NCI-H510A (cell line): ENCODE data around the gene SRP54.
"Not testable (repeated sequence)": the region's sequence is repeated elsewhere in the genome, so short reads cannot be mapped to it uniquely, and the experiment has no call there.

Source experiments
- DNase-seq: peaks from one replicate; lab custom pipeline; 2025; lab: John Stamatoyannopoulos, UW

The SRP54 gene

GRCh38 chr14:34983786-34984185 lies 994 bp downstream of the SRP54 start:
- no peak for DNase-seq

GRCh38 chr14:34985740-34986139 lies 2.9 kb downstream of the SRP54 start:
- DNase-seq: no peak

GRCh38 chr14:34987180-34987579 lies 4.4 kb downstream of the SRP54 start:
- no peak for DNase-seq

DNA sequence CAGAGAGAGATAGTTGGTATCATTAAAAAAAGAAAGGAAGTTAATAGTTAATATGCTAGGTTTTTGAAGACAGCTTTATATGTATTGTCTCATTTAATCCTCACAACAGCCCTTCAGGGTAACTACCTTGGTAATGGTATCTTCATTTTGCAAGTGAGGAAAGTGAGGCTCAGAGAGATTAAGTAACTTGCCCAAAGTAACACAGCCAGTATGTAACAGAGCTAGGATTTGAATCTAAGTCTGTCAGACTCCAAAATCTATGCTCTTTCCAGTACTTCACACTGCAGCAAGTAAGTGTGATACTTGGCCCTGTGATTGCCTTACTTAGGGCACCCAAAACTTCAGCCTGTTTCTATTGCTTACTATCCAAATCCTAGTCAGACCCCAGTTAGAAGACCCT lies 7.0 kb downstream of the SRP54 start:
- DNase-seq: no peak

- no peak for DNase-seq
These were observed 10.6 kb downstream of the SRP54 start for GRCh38 chr14:34993426-34993825.

DNA sequence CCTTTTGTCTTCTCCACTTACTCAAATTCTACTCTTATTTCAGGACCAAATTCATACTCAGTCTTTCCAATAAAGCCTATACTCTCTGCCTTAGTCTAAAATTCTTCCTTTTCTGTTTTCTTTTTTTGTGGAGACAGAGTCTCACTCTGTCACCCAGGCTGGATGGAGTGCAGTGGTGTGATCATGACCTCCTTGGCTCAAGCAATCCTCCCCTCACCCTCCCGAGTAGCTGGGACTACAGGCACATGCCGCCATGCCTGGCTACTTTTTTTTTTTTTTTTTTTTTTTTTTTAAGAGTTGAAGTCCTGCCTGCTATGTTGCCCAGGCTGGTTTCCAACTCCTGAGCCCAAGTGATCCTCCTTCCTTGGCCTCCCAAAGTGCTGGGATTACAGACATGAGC lies 11.9 kb downstream of the SRP54 start:
- DNase-seq: no peak

GRCh38 chr14:34997762-34998161 lies 15.0 kb downstream of the SRP54 start:
- no peak for DNase-seq

GRCh38 chr14:34999500-34999899 lies 16.7 kb downstream of the SRP54 start:
- DNase-seq: no peak

DNA sequence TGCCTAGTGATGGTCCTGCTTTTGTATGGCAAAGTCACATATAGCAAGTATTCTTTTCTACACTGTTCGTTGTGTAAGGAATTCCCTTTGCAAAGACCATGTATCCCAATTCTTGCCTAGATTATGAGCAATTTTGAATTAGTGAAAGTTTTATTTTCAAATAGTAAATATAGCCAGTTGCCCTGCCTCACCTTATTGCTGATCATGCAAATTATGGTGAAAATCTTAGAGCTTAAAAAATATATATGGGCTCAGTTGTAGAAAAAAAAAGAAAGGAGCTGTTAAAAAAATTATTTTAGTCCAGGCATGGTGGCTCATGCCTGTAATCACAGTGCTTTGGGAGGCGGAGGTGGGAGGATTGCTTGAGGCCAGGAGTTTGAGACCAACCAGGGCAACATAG lies 18.8 kb downstream of the SRP54 start:
- DNase-seq: no peak

DNA sequence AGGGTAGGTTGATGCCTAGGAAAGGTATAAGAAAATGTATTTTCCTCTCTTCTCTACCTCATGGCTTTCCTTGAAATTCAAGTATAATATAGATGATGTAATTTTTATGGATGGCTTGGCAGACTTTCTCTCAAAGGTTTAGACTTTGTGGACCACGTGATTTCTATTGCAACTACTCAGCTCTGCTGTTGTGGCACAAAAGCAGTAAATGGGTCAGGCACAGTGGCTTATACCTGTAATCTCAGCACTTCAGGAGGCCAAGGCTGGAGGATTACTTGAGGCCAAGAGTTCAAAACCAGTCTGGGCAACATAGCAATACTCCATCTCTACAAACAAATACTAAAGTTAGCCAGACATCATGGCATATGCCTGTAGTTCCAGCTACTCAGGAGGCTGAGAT lies 22.0 kb downstream of the SRP54 start:
- DNase-seq: no peak

- DNase-seq: no peak
These were observed 33.8 kb downstream of the SRP54 start for GRCh38 chr14:35016568-35016967.

GRCh38 chr14:35020713-35021112 lies 37.9 kb downstream of the SRP54 start:
- DNase-seq: no peak

DNA sequence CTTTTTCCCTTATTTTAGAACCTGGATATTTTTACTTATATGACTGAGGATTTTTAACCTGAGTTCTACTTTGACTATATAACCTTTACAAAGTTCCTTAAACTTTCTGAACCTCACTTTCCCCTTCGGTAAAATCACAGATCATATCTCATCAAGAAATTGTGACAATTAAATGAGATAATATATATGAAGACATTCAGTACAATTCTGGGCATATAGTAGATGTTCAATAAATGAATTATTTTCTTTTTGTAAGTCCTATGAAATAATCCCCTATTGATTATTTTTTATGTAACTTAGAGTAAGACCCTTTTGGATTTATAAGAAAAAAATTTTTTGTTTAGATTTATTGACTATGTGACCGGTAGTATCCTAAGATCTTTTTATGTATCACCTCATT lies 45.6 kb downstream of the SRP54 start:
- no peak for DNase-seq

DNA sequence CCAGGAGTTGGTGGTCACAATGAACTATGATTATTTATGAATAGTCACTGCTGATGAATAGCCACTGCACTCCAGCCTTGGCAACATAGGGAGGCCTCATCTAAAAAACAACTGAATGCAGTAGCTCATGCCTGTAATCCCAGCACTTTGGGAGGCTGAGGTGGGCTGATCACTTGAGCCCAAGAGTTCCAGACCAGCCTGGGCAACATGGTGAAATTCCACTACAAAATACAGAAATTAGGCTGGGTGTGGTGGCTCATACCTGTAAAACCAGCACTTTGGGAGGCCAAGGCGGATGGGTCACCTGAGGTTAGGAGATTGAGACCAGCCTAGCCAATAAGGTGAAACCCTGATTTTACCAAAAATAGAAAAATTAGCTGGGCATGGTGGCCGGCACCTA lies 49.8 kb downstream of the SRP54 start:
- no peak for DNase-seq

GRCh38 chr14:35034440-35034833 lies 51.6 kb downstream of the SRP54 start:
- no peak for DNase-seq

DNA sequence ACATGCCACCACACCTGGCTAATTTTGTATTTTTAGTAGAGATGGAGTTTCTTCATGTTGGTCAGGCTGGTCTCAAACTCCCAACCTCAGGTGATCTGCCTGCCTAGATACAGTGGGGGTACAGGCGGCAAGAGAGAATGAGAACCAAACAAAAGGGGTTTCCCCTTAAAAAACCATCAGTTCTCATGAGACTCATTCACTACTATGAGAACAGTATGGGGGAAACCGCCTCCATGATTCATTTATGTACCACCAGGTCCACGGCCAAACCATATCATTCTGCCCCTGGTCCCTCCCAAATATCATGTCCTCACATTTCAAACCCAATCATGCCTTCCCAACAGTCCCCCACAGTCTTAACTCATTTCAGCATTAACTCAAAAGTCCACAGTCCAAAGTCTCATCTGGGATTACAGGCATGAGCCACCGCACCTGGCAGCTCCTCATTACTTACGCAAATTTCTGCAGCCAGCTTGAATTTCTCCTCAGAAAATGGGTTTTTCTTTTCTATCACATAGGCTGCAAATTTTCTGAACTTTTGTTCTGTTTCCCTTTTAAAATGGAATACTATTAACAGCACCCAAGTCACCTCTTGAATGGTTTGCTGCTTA lies 52.3 kb downstream of the SRP54 start:
- not testable (repeated sequence) for DNase-seq

GRCh38 chr14:35038312-35038711 lies 55.5 kb downstream of the SRP54 start:
- DNase-seq: not testable (repeated sequence)

GRCh38 chr14:35042632-35043031 lies 59.8 kb downstream of the SRP54 start:
- DNase-seq: no peak

DNA sequence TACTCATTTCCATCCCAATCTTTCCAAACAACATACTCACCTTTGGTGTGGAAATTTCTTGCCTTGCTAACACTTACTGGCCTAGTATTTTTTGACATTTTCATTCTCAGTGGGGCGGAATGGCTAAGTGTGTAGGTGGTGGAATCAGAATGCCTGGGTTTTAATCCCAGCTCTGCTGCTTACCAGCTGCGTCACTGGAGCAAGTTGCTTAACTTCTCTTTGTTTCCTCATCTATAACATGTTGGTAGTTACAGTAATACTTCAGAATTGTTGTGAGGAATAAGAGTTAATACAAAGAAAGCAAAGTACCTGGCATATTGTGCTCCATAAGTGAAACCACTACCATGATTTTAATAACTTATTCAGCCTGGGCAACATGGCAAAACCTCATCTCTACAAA lies 60.3 kb downstream of the SRP54 start:
- DNase-seq: no peak

GRCh38 chr14:35044939-35045797 lies 62.4 kb downstream of the SRP54 start:
- DNase-seq: no peak

DNA sequence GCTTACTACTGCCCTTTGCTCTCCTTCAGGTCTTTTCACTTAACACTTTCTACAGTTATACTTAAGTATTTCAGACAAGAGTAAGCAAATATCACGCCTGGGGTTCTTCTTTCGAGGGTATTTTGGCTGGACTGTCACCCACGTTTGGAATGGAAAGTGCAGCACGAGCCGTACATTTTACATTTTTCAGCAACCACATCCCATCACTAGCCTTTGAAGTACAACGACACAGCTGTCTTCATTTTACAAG lies 62.9 kb downstream of the SRP54 start:
- no peak for DNase-seq

GRCh38 chr14:35046048-35046750 lies 63.4 kb downstream of the SRP54 start, which contains the start of gene FAM177A1:
FAM177A1 (plus strand) TSS chr14:35046272; CDS start chr14:35046464, 192 bp downstream.
- peak; percentile 98 for DNase-seq
